ENCODE data around the gene PARD3.
"Not testable (repeated sequence)": the region's sequence is repeated elsewhere in the genome, so short reads cannot be mapped to it uniquely, and the experiment has no call there.

The PARD3 gene

GRCh38 chr10:34709637-34710390 lies 105.3 kb downstream of the PARD3 start:
- DNase-seq, result no peak

GRCh38 chr10:34707656-34708055 lies 107.4 kb downstream of the PARD3 start:
- DNase-seq, result no peak

GRCh38 chr10:34706992-34707391 lies 108.1 kb downstream of the PARD3 start:
- not testable (repeated sequence) for DNase-seq

- DNase-seq, result no peak
Observed at GRCh38 chr10:34706147-34706546, 108.9 kb downstream of the PARD3 start.

GRCh38 chr10:34705563-34705962 lies 109.5 kb downstream of the PARD3 start:
- no peak for DNase-seq

- DNase-seq, result no peak
Observed at GRCh38 chr10:34704526-34705184, 110.4 kb downstream of the PARD3 start.

GRCh38 chr10:34702982-34703381 lies 112.1 kb downstream of the PARD3 start:
- DNase-seq, result no peak

GRCh38 chr10:34702093-34702937 lies 112.8 kb downstream of the PARD3 start:
- DNase-seq, result no peak

- no peak for DNase-seq
Observed at GRCh38 chr10:34701194-34701593, 113.9 kb downstream of the PARD3 start.

GRCh38 chr10:34700752-34701151 lies 114.3 kb downstream of the PARD3 start:
- not testable (repeated sequence) for DNase-seq

GRCh38 chr10:34699904-34700517 lies 115.1 kb downstream of the PARD3 start:
- DNase-seq, result no peak

- no peak for DNase-seq
Observed at GRCh38 chr10:34698979-34699378, 116.1 kb downstream of the PARD3 start.

- DNase-seq, result no peak
Observed at GRCh38 chr10:34698248-34698831, 116.8 kb downstream of the PARD3 start.

GRCh38 chr10:34697351-34698247 lies 117.5 kb downstream of the PARD3 start:
- no peak for DNase-seq

GRCh38 chr10:34696423-34696822 lies 118.7 kb downstream of the PARD3 start:
- no peak for DNase-seq

- DNase-seq, result no peak
Observed at GRCh38 chr10:34690383-34691049, 124.6 kb downstream of the PARD3 start.

- no peak for DNase-seq
Observed at GRCh38 chr10:34689053-34689452, 126.0 kb downstream of the PARD3 start.

- DNase-seq, result no peak
Observed at GRCh38 chr10:34687434-34688210, 127.5 kb downstream of the PARD3 start.

- DNase-seq, result no peak
Observed at GRCh38 chr10:34682580-34682979, 132.5 kb downstream of the PARD3 start.

GRCh38 chr10:34681933-34682332 lies 133.2 kb downstream of the PARD3 start:
- DNase-seq, result no peak

All from activated CD8-positive, alpha-beta memory T cell treated with anti-CD3 and anti-CD28 coated beads for 24 hours (primary cell).